Measurements from ENCODE around the gene WNT3A.

Gene WNT3A

GRCh38 chr1:228104526-228105269 lies 97.9 kb downstream of the WNT3A start:
- DNase-seq = no peak

DNA sequence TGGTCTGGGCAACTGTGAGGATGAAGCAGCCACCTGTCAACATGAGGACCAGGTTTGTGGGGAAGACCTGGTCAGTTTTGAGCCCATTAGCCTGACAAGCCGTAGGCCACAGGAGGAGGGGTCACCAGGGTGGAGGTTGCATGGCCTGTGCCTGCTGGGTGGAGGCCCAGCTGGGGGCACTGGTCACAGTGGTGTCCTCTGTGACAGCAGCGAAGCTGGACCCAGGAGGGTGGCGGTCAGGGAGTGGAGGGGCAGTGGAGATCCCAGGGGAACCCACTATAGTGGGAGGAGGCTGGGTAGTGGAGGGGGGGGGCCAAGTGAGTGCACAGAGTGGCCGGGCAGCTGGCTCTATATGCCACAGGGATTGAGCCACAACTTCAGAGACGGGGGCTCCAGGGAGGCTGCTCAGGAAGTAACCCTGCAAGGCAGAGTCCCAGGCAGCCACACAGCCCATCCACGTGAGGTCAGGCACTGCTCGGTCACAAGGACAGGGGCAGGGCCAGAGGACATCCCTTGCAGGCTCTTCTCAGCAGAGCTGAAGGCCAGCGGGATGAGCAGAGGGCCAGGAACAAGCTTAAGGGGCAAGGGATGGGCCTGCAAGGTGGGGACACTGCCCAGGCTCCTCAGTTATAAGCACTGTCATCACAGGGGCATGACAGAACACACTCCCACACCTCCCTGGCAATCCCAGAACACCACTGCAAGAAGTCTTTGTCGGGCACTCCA lies 98.6 kb downstream of the WNT3A start:
- no peak for DNase-seq

DNA sequence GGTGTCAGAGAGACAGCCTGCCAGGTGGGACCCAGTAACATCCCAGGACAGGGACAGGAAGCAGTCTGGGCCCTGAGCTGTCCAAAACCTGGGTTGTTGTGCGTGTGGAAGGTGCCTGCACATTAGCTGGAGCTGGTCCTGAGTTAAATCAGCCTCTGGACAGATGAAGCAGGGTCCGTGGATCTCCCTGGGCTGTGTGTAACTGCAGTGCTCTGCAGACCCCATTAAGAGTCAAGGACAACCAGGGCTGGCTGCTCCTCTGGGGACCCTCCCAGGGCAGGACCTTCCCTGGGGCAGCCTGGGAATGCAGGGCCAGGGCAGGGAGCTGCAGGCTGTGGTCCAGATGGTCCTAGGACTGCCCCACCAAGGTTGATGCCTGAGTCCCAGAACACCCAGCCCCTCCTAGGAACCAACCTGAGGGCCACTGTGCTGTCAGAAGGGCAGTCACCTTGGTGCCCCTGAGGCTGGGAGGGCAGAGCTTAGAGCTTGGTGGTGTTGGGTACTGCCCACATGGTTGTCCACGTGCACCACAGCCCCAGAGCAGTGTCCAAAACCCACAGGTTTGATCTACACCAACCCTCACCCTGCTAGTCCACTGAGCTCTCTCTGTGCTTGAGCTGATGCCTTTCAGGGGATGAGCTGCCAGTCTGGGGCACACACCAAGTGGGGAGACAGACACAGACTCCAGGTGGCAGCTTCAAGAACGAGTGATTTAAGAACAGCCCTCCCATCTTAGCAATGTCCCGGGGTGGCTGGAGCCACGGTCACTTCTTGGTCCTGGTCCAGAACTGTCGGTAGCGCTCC lies 99.4 kb downstream of the WNT3A start:
- no peak for DNase-seq

GRCh38 chr1:228106800-228107054 lies 99.9 kb downstream of the WNT3A start:
- DNase-seq = no peak

DNA sequence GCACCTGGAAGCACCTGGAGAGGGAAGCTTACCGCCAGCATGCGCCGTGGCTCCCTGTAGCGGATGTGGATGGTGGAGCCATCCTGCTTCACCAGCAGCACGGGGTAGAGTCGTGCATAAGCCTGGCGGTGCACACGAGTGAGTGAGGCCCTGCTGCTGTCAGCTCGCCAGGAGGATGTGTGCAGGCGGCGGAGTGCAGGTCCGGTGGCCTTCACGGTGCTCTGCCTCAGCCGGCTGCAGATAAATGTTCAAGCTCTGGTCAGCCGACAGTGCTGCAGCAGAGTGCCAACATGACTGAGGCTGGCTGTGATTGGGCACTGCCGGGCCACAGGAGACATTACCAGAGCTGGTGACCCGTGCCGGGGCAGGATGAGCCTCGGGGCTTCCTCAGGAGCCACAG lies 100.8 kb downstream of the WNT3A start:
- DNase-seq = no peak

GRCh38 chr1:228108055-228108690 lies 101.4 kb downstream of the WNT3A start:
- DNase-seq = no peak

GRCh38 chr1:228108742-228109072 lies 101.9 kb downstream of the WNT3A start:
- DNase-seq = no peak

DNA sequence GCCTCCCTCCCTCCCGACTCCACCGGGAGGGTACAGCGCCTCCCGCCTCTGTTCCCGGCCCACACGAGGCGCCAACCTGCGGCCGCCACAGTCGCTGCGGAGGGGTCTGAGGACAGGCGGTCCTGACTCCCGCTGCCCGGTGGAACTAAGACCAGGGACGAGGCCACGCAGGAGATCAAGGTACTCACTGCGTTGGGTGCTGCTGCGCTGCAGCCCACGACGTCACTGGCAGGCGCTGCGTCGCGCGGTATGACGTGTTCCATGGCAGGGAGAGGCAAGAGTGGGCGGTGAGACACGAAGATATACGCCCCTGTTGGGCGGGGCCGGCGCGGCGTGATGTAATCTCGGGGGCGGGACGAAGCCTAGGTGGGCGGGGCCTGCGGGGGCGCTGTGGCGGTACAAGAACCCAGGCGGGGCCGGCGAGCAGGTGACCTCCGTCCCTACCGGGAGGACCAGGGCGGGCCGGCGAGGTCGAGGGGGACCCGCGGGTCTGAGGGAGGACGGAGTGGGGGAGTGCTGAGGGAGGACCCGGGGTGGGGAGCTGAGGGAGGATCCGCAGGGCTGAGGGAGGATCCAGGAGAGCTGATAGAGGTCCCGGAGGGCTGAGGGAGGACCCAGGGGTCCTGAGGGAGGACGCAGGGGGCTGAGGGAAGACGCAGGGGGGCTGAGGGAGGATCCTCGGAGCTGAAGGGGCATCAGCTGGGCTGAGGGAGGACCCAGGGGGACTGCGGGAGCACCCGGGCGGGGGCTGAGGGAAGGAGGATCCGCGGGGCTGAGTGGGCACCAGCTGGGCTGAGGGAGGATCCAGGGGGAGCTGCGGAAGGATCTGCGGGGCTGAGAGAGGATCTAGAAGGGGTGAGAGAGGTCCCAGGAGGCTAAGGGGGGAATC lies 102.5 kb downstream of the WNT3A start, which contains the start of gene MRPL55:
TSS of gene MRPL55 (minus strand) at position 227 of the 889 bp plus-strand sequence. CDS start 1,039 bp downstream, outside the sequence.
- DNase-seq = peak; percentile 93 to 96

GRCh38 chr1:228109962-228110488 lies 103.2 kb downstream of the WNT3A start:
- DNase-seq = no peak

- DNase-seq = no peak
Observed at GRCh38 chr1:228110556-228110955, 103.8 kb downstream of the WNT3A start.
